Fibroblast of mammary gland (primary cell): ENCODE data around the gene RNF166.

Experiments used
- DNase-seq: peaks from one replicate; pipeline ENCODE4 v3.0.0-alpha.2; 2010; ENCODE audit warnings: low read depth
- H3K4me3 ChIP-seq: 2 replicates; pipeline ENCODE4 v1.5.1; 2011; ENCODE audit warnings: low read depth, mild to moderate bottlenecking, low read length, moderate library complexity; ENCODE audit not compliant: control insufficient read depth
- TF ChIP-seq, protein P1 (sequence below): conservative IDR thresholded peaks from 2 replicates; pipeline ENCODE4 v1.5.1; 2011; ENCODE audit warnings: low read depth, low read length, inconsistent platforms; ENCODE audit not compliant: control insufficient read depth, insufficient read depth

The RNF166 gene

DNA sequence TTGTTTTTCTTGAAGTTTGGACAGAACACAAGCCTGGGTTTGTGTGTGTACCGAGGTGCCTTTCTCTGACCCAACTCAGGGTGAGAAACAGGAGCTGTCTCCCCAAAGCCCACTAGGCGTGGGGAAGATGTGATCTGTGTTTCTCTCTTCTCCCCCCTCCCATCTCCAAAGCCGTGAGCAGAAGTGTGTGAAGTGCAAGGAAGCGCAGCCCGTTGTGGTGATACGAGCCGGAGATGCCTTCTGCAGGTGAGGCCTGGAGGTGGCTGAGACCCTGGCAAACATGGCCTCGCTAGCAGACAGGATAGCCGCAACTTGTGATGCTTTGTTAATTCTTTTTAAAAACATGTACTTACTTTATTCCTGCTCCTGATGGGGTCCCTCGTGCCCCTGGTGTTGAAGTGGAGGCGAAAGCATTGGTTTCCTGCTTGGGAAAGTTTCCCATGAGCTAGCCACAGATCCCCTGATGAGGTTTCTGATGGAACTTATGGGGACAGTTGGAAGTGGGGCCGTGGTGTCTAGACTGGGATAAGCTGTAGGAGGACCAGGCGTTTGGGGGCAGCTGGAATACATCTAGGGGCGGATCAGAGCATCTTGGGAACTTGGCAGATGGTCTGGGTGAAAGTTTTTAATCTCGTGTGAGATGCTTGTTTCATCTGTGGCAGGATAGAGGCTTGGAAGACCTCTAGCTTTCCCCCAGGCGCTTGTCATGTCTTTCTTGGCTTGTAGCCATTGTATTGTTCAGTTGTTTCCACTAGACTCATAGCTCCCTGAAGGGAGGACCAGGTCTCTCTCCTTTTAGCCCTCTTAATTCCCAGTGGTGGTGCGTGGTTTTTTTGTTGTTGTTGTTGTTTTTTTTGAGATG, 988 bp upstream of the RNF166 start:
- peak overlapping the region; percentile 91 for H3K4me3 ChIP-seq
- no peak for DNase-seq
- TF ChIP-seq, protein P1, sequence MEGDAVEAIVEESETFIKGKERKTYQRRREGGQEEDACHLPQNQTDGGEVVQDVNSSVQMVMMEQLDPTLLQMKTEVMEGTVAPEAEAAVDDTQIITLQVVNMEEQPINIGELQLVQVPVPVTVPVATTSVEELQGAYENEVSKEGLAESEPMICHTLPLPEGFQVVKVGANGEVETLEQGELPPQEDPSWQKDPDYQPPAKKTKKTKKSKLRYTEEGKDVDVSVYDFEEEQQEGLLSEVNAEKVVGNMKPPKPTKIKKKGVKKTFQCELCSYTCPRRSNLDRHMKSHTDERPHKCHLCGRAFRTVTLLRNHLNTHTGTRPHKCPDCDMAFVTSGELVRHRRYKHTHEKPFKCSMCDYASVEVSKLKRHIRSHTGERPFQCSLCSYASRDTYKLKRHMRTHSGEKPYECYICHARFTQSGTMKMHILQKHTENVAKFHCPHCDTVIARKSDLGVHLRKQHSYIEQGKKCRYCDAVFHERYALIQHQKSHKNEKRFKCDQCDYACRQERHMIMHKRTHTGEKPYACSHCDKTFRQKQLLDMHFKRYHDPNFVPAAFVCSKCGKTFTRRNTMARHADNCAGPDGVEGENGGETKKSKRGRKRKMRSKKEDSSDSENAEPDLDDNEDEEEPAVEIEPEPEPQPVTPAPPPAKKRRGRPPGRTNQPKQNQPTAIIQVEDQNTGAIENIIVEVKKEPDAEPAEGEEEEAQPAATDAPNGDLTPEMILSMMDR = no peak

DNA sequence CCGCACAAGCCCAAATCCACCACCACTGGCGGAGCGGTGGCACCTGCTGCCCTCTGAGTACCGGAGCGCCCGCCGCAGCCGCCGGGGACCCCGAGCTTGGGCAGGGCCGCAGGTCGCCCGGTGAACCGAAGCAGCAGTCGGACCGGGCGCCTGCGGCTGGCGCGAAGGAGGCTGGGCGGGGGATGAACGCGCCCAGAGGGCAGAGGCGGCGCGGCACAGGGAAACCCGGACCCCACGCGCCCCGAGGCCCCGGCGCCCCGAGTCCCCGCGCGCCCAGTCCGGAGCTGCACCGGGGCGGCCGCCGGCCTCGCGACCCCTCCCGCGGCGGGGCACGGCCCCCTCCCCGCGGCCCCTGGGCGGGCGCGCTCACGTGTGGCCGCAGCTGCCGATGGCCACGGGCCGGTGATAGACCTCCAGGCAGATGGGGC, 393 bp downstream of the RNF166 start:
- no peak for DNase-seq
- TF ChIP-seq, protein P1 = no peak
- H3K4me3 ChIP-seq = peak overlapping the region; percentile 52

DNA sequence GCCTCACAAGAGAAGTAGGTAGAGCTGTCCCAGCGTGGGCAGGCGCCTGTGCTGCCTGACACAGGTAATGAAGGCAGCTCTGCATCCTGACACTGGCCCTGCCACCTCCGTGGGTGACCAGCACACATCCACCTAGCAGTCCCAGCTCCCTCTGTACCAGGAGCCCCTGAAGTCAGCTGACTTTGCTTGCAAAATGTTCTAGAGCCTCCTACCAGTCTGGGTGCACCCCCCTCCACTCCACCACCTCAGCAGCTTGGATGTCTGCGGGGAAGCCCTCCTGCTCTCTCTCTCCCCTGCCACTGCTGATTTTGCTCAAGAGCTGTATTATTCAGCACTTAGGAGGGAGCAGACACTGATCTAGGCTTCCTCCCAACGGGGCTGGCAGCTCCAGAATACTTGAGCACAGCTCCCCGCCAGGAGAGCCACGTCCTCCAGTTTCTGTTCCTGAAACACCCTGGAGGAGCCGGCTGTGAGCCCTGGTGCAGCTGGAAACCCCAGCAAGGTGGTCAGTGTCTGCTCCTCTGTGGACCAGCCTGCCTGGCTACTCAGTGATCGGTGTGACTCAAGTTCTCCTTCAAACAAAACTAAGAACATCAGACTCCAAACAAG, 1.0 kb downstream of the RNF166 start:
- TF ChIP-seq, protein P1 = no peak
- peak; percentile 21 for DNase-seq

DNA sequence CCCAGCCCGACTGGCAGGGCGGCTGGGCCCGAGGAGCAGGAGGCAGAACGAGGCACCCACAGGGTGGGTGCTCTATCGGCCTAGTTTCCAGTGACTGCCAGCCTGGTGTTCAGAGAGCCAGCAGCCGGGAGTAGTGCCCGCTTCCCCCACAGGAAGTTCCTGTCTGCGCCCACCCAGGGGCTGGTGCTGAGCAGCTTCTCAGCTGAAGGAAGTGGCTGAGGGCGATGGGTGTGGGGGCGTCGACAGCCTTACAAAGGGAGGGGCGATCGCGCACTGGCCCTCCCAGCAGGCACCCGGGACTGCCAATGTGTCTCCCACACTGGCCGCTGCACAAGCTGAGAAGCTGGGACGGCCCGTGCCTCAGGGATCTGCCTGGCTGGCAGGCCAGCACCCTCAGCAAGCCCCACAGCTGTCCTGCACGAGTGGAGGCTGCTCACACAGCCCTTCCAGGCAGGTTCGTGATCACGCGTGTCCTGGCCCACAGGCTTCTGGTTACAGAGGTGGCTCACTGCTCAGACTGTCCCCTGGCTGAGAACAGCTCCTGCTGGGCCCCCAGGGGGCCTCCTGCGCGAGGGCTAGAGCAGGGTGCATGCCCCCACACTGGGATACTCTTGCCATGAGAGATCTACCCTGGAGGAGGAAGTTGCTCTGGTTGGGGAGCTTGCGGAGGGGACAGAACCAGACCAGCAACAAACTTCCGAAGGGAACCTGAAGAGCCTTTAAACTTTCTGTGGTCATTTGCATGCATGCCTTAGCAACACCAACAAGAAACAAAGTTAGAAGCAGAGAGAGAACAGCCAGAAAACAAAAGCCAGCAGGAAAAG, 2.5 kb downstream of the RNF166 start:
- no peak for DNase-seq
- no peak overlapping the region for H3K4me3 ChIP-seq
- TF ChIP-seq, protein P1 = no peak

More for the DNA sequence above, 1.0 kb downstream of the RNF166 start:
- H3K4me3 ChIP-seq = peak overlapping the region; percentile 52

DNA sequence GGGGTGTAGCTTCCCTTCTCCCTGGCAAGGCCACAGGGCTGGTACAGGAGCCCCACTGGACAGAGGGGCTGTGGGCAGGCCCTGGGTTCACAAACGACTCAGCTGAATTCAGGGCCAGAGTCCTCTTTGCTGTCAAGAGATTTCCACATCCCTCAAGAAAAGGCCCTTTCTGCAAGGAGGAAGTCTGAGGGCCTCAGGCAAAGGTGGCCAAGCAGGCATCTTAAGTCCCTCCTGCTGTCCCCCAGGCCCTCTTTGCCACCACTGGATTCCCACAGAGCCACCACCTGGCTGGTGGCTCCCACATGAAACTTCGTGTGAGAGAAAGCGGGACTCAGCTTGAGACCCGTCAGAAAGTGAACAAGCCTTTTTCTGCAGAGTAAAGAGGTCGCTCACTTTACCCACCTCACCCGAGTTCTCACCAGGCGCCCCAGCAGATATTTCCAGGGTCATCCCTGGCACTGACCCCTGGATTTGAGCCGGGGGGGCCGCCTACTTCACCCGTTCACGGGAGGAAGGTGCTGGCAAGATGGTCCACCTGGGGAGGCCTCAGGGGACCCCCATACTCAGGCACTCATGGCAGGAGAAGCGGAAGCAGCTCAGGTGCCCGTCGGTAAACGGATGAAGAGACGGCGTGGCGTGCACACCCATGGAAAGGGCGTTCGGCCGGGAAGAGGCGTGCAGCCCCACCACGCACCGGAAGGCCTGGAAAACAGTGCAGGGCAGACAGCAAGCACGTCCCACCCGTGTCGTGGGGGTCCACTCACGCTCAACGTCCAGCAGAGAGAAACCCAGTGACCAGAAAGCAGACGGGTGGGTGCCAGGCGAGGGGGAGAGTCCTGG, 3.6 kb downstream of the RNF166 start:
- TF ChIP-seq, protein P1 = no peak
- no peak for DNase-seq
- no peak overlapping the region for H3K4me3 ChIP-seq

DNA sequence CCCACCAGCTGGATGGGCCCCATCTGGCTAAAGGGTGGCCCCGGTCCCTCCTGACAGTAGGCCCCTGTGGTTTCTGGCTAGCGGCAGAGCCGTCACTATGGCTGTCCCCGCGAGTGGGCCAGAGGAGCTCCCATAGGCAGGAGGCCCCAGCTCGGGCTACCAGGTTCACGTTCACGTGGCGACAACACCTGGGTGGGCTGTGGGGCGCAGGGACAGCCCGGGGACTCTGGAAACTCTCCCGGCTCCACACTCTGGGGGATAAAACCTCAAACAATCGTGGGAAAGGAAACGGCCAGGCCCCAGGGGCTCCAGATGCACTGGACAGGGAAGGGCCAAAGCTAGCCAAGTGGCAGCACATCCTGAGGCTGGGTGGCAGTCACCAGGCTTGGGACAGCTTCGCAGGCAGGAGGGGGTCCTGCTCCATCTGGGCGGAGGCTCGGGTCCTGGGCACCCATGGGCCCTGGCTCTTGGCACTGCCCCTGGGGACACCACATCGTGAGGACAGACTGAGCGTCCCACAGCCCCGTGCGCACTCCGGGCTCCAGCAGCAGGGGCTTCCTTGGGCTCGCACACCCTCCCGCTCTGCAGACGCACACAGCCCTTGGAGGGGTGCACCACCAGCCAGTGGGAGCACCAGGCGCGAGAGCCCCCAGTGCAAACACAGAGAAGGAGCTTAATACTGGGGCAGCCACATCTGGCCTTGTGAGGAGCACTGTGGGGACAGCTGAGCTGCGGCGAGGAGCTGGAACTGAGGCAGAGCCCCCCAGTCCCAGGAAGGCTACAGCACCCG, 4.4 kb downstream of the RNF166 start:
- no peak overlapping the region for H3K4me3 ChIP-seq
- TF ChIP-seq, protein P1 = no peak
- DNase-seq = no peak
